NCI-H128 (cell line): ENCODE results near the gene ROR1.
"Not testable (repeated sequence)": the region's sequence is repeated elsewhere in the genome, so short reads cannot be mapped to it uniquely, and the experiment has no call there.

Source experiments
- DNase-seq: peaks from one replicate; lab custom pipeline; 2025; ENCODE audit not compliant: unreplicated experiment; lab: John Stamatoyannopoulos, UW

The ROR1 gene

DNA sequence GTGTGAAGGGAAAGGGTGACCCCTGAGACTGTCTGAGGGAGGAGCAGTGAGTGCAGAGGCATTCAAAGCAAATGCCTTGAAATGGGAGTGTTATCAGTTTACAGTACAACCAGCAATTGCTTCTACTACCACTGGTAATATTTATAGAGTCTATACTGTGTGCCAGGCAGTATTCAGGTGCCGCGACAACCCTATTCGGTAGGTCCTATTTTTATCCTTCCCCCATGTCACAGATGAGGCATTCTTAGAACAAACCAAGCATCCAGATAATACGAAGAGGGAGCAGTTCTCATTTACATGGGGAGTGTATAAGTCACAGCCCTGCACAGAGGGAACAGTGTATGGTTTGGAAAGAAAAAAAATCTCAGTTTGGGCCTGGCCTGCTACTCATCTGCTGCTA is 18.3 kb downstream of the ROR1 start:
- DNase-seq: no peak

DNA sequence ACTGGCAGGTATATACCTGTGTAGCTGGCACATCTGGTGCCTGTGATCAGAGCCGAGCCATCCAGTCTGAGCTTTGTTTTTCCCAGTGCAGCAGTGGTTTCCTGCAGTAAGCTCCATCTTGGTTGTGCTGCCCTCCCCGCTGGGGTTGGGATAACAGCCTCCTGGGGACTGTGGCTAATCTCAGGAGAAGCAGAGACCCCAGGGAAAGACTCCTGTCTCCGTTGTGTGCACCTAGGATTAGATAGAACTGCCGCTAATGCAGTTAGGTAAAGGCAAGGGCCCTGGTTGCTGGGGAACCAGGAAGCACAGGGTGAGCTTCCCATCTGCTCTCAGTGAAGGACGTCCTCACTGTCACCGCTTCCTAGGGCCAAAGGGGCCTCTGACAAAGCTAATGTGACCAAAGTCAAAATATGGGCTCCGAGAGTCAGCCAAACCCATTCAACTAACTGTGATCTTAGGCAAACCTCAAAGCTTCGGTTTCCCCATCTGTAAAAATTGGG is 20.0 kb downstream of the ROR1 start:
- no peak for DNase-seq

DNA sequence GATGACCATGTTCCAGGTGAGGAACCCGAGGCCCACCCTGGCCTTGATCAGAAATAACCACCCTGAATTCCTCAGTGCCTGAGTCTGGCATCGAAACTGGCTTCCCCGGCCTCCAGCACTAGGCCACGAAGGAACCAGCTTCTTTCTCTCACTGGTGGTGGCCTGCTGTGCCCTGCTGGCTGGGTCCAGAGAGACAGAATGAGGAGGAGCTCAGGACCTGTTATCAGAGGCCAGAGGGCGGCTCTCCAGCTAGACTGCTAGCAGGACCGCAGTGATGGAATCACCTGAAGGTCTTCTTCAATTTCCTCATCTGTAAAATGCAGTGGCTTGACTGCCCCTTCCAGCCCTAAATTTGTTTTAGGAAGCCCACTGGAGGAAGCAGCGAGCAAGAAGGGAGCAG is 20.5 kb downstream of the ROR1 start:
- no peak for DNase-seq

DNA sequence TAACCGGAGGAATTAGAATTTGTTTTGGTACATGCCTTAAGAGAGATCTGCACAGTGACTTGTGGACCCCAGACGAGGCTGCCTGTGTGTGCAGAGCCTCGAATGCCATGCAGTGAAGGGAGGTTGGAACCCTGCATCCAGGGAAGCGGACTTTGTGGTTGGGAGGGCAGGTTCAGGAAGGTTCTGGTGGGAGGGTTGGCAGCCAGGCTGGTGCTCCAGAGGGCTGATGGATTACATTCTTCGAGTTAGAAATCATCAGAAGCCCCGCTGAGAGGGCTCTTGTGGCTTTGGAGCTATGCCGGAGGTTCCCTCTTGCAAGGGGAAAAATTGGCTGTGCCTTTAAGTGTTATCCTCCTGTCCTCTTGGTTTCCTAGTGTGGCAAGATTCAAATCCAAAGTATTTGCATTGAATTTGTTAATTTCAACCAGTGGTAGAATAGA is 21.1 kb downstream of the ROR1 start:
- no peak for DNase-seq

DNA sequence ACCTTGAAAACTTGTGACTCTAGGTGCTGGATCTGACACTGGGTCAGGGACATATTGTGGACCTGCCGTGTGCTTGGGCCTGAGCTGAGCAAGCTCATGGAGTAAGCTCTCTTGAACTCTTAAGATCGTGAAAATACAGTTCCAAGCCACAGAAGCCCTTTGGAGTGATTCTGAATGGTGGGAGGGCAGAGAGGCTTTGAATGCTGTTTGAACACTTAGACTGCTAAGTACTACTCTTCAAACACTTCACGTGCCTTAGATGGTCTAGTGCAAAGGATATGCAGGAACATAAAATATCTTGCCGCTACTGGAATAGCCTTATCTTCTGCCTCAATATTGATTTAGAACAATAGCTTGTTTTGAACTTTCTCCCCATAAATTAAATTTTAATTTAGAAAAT is 21.6 kb downstream of the ROR1 start:
- DNase-seq: peak; percentile 30

DNA sequence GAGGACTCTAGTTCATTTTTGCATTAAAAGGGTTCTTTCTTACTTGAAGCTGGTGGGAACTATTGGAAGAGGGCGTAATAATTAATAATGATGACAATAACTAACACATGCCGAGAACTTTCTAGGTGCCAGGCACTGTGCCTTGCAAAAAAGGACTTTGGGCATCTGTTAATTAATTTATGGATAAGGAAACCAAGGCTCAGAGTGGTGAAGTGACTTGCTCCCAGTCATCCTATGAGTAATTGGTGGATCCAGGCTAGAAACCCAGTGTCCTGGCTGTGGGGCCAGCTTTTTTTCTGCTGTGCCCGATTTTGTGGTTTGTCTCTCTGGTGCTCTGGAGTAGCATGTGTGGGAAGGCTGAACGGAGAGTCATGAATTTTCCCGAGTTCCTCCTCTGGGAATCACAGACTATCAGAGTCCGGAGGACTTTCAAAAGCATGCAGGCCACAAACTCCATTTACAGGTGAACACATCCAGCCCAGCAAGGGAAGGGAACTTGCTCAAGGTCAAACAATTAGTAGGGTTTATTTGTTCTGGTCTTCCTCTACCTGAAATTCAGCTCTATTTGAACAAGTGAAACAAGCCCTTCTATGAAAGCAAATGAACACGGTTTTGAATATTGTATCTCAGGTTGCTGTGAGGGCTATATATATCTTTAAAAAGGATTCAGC is 23.4 kb downstream of the ROR1 start:
- no peak for DNase-seq

DNA sequence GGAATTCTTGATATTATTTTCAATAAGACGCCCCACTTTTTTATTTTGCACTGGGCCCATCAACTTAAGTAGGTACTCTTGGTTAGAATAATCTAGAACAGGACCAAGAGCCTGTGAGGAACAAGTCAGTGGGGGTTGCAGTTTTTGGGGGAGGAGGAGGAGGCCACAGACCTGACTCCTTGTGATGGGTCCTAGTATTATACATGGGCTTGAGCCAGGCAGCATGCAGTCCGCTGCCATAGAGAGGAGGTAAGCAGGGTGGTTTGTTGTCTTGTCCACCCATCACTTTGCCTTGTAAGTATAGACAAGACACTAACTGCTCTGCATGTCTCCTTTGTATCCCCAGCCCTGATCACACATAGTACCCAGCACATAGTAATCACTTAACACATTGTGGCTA is 24.5 kb downstream of the ROR1 start:
- DNase-seq: no peak

DNA sequence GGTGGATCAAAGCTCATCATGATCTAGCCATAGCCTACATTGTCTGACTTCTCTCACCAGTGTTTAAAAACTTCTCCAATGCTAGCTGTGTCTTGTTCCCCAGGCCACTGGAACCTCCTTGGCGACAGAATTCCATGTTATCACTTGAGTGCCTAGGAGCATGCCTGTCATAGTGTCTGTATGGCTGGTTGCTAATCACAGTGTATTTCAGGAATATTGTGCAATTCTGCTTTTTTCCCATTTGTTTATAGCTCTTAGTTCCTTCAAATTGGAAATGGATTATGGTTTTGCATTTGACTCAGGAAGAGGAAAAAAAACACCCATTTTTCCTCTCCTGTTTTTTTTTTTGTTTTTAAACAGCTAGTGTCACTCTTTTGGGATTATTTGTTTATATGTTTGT is 25.5 kb downstream of the ROR1 start:
- DNase-seq: no peak

DNA sequence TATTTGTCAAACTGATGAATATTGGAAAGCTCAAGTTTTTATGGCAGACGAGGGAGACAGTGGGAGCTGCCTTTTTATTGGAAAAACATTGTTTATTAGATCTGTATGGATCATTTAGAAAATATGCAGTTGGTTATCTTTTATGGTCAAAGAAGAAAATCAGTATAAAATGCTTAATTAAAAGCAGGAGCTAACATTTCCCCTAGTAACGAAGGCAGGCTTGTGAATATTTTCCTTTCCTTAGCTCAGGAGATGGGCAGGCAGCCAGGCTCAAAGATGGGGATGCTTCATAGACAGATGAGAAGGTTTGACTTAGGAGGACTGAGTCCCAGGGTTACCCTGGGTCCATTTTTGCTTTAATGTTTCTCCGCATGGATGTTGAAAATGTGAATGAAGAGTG is 26.0 kb downstream of the ROR1 start:
- DNase-seq: no peak

DNA sequence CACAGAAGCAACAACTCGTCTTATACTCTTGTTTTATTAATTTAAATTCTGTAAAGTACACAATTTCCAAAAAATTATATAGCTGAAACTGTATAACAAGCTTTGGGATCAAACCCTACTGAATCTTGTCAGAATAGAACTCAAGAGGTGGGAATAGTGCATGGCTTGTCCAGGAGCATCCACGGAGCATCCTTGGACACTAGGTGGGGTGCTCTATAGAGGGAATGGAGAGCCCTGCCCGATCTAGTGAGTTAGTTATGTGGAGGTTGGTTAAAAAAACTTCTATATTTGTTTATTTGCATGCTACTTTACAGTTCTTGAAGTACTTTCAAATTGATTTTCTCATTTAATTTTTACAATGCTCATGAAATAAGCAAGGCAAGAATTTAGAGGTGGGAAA is 28.3 kb downstream of the ROR1 start:
- no peak for DNase-seq

DNA sequence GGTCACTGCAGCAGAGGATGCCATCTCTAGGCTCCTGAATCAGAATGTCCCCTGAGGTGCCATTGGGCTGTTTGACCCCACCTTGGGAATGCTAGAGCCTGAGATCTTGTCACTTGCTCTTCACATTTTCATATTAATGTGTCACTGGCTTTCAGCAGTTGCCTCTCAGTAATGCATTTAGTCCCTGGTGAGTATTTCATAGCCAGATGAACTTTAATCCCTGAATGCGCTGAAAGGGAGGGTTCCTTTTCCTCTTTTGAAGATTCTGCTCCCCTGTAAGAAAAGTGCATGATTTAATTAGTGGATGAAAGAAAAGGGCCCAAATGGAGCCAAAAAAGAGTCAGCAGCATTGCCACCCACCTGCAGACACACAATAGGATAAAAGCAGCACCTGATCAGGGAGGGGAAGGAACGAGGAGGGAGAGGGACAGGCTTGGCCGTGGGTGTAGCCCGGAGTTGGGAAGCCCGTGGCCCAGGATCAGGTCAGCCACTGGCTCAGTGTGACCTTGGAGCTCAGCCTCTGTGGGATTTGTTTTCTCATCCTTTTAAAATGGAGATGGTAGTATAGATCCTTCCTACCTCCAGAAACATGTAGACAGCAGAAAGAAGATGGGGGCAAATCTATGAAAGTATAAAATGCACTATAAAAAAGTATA is 31.1 kb downstream of the ROR1 start:
- no peak for DNase-seq

DNA sequence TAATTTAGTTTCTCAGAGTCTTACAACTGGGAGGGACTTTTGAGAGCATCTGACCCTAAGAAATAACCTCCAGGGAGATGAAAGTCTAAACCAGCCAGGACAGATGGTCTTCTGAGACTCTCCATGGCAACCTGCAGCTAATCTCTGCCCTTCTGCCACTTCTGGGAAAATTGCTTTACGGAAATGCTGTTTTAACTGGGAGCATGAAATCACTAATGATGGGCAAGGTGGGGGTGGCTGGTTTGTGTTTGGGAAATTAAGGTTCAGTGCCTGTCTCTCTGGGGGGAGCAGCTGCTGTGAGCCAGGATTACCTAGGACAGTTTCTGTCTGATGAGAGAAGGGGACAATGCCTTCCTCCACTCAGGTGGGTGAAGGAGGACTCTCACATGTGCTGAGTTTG is 33.2 kb downstream of the ROR1 start:
- DNase-seq: no peak

DNA sequence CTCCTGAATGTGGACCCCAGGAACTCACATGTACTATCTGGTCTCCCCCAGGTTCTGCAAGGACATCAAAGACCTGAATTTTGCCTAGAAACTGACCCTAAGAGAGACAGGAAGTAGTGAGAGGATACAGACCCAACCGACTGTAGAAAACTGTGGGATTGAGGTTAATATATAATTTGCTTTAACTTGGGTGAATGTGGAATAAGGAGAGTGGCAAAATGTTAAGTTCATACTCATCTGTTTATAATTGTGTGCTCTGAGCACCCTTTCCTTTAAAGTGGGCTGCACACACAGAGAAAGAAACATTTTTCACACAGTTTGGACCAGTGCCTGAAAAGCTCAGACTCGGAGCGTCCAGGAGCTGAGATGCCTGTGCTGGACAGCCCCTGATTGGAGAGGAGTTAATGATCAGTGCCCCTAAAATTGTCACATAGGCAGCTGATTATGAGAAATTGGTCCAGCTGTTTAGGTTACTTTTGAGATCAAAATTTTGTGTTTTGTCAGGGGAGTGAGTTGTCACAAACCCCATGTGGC is 37.2 kb downstream of the ROR1 start:
- DNase-seq: no peak

DNA sequence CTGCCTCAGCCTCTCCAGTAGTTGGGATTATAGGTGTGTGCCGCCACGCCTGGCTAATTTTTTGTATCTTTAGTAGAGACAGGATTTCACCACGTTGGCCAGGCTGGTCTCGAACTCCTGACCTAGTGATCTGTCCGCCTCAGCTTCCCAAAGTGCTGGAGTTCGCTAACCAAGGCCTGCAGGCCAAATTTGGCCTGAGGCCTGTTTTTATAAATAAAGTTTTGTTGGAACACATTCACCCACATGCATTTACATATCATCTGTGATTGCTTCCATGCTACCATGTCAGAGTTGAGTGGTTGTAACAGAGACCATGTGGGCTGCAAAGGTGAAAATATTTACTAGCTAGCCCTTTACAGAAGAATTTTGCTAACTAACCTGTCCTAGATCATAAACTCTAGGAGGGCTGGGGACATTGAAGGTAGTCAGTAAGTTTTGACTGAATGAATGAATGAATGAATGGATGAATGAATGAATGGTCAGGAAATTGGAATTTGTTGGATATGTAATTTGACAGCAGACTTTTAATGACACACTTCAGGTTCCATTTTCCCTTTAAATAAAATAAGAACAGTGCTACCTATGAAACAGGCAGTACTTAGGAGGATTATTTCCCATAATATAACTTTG is 38.4 kb downstream of the ROR1 start:
- no peak for DNase-seq

DNA sequence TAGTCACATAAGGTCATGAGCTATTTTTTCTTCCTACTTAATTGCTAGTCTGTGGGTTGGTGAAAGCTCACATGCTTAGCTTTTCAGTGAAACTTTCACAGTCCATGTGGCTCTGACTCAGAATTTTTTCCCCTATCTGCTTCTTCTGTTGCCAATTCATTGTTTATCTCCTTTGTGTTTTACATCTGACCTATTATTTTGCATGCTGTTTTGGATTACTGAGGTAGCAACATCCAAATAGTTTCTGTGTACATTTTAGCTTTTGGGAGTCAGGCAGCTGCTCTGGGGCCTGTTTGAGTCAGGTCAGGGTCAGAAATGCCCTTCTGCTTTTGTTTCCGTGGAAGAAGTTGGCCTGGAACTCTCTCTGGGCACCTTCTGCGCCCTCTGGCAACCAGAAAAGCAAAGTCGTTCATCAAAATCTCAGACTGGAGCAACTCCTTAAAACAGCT is 40.0 kb downstream of the ROR1 start:
- no peak for DNase-seq

DNA sequence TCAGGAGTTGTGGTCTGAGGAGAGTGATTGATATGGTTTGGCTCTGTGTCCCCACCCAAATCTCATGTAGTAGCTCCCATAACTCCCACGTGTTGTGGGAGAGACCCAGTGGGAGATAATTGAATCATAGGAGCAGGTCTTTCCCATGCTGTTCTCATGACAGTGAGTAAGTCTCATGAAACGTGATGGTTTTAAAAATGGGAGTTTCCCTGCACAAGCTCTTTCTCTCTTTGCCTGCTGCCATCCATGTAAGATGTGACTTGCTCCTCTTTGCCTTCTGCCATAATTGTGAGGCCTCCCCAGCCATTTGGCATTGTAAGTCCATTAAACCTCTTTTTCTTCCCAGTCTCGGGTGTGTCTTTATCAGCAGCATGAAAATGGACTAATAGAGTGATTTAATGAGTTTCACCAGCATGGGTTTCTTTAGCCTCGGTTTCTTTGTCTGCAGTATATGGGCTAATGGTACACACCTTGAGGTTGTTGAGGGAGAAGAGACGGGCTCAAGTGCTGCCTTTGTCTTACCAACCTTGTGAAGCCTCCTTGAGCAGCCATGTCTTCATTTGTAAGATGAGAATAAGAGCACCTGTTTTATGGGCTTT is 42.5 kb downstream of the ROR1 start:
- not testable (repeated sequence) for DNase-seq

DNA sequence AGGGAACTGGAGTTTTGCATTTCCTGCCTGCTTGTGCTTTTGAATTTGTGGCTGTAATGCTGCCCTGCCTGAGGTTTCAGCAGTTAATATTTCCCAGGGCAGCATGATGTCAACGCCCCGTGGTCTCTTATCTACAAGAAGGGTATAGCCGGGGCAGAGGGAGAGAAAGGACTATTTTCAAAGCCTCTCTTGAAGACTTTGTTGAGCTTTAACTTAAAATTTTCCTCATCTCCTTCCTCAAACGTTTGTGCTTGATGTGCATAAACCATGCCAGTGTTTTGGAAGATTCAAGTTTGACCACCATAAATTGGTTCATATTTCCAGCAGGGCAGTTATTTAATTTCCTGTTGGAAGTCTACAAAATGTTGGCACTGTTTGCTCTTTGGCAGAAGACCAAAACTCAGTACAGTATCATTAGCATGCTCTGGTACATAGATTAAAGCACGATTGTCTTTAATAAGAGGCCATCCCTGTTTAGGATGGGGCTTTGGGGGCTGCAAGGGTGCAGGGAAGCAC is 43.4 kb downstream of the ROR1 start:
- no peak for DNase-seq

DNA sequence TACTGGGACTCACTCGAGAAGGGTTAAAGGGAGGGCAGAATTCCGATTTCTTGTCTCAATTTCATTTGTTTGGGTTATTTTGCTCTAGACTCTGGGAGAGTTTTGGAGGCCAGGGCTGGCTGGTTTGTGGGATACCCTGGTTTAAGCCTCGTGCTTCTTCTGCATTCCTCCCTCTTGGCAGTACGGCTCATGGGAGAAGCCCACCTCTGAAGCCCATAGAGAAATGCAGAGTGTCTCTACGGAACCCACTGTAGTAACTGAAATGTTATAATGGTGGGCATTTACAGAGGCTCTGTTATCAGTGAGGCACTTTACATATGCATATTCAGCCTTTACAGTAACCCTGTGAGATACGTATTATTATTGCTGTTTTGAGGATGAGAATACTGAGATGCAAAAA is 43.9 kb downstream of the ROR1 start:
- DNase-seq: no peak

DNA sequence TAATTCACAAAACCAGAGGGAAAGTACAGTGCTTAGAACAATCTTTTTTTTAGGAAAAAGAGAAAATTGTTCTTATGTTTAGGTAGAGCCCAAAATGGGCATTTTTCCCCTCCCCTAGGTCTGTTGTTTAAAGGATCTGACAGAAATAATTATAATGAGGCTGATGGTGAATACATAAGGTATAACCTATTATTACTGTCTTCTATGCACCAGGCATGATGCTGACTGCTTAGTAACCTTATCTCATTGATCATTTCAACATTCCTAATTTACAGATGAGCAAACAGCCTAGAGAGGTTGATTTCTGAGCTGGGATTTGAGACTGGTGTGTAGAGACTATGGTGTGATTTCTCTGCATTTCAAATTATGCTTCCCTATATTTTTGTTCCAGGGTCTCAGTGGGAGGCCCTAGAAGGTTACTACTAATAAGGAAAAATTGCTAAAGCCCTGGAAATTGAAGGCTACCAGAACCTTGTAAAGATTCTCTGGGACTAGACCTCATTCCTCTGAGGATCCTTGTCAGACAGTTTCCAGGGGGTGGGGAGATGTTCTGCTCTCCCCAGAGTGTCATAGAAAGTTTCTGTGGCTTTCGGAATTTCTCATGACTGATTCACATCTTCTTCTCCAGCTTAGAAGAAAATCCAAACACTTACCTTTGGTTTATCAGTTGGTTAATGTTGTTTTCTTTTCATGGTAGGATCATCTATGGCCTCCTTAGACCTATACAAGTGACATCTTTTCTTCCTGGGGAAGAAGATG is 44.9 kb downstream of the ROR1 start:
- DNase-seq: no peak

DNA sequence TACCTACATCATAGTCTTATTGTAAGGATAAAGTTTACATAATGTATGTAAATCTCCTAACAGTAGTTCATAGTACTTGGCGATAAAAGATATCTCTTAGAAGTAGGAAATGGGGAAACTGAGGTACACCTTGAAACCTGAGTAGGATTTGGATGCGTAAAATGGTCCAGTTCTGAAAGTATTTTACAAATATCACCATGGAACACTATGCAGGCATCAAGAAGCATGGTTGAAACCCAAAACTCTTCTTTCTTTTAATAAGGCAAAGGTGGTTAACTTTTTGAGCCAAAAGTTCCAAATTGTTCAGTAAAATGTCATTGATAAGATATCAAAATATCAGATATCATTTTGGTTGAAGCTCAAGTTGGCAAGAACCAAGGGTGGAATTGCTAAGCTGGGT is 46.0 kb downstream of the ROR1 start:
- DNase-seq: no peak
